Measurements from ENCODE around the gene FAM200B. TPM values are rescaled to one million over a fixed set of nuclear protein-coding genes. Genes with fewer than 3 reads are reported as not detected.

The FAM200B gene
- total RNA-seq, 2 experiments from 2014 or later = 8.9 to 11.1 TPM

GRCh38 chr4:15712214-15712613 is 30.6 kb downstream of the FAM200B start:
- Mint-ChIP-seq H3K9me3 (no peaks in the 10 kb centered on the region), H3K4me3 (no peak overlapping the region), H3K36me3 (ENCODE audit: low read depth) (no peaks in the 10 kb centered on the region), H3K27ac (no peak overlapping the region), H3K27me3 (no peaks in the 10 kb centered on the region), H3K4me1 (ENCODE audit: low read depth) (no peaks in the 10 kb centered on the region)
- POLR2A ChIA-PET = no interaction called here
- intact Hi-C loops (cut with micrococcal nuclease) = no loop called here
- TF ChIP-seq CTCF (IDR thresholded peaks at IDR 0.05) = no peak
- ATAC-seq (no peak), DNase-seq (no peak)
- CTCF ChIA-PET = interaction anchor here (0.6 to 1.6 kb wide), 2 partner anchors 170 to 242 kb away, joined by 4 read pairs; partner anchors contain the start of gene CC2D2A

GRCh38 chr4:15714141-15714540 is 32.5 kb downstream of the FAM200B start:
- no peaks in the 10 kb centered on the region for H3K36me3 Mint-ChIP-seq (ENCODE audit: low read depth)
- no peaks in the 10 kb centered on the region for H3K4me1 Mint-ChIP-seq (ENCODE audit: low read depth)
- no peak overlapping the region for H3K27ac Mint-ChIP-seq
- intact Hi-C loops (cut with micrococcal nuclease) = no loop called here
- no peak for TF ChIP-seq CTCF (IDR thresholded peaks at IDR 0.05)
- ChIA-PET CTCF (no interaction called here), POLR2A (no interaction called here)
- no peak for DNase-seq
- no peak overlapping the region for H3K4me3 Mint-ChIP-seq
- ATAC-seq = no peak
- H3K27me3 Mint-ChIP-seq = no peaks in the 10 kb centered on the region
- no peaks in the 10 kb centered on the region for H3K9me3 Mint-ChIP-seq

- Mint-ChIP-seq H3K36me3 (ENCODE audit: low read depth) (no peaks in the 10 kb centered on the region), H3K9me3 (no peaks in the 10 kb centered on the region), H3K4me1 (ENCODE audit: low read depth) (no peaks in the 10 kb centered on the region), H3K4me3 (no peak overlapping the region), H3K27me3 (no peaks in the 10 kb centered on the region), H3K27ac (no peak overlapping the region)
- ChIA-PET CTCF (interaction anchor here (1.0 kb wide), 1 partner anchor 165 kb away, joined by 3 read pairs; no protein-coding TSS in a partner anchor), POLR2A (no interaction called here)
- intact Hi-C loops (cut with micrococcal nuclease) = no loop called here
- DNase-seq (no peak), ATAC-seq (no peak)
- TF ChIP-seq CTCF (IDR thresholded peaks at IDR 0.05) = no peak
Measured at GRCh38 chr4:15714646-15715435, 33.2 kb downstream of the FAM200B start.

- CTCF ChIA-PET = interaction anchor here (1.1 kb wide), 1 partner anchor 90 kb away, joined by 4 read pairs; no protein-coding TSS in a partner anchor
- Mint-ChIP-seq H3K4me1 (ENCODE audit: low read depth) (no peaks in the 10 kb centered on the region), H3K4me3 (no peak overlapping the region), H3K9me3 (no peaks in the 10 kb centered on the region), H3K27me3 (no peaks in the 10 kb centered on the region), H3K27ac (no peak overlapping the region), H3K36me3 (ENCODE audit: low read depth) (no peaks in the 10 kb centered on the region)
- intact Hi-C loops (cut with micrococcal nuclease) = no loop called here
- TF ChIP-seq CTCF (IDR thresholded peaks at IDR 0.05) = no peak
- POLR2A ChIA-PET = no interaction called here
- ATAC-seq = no peak
- no peak for DNase-seq
Measured at GRCh38 chr4:15716115-15716514, 34.5 kb downstream of the FAM200B start.

GRCh38 chr4:15717086-15717485 is 35.5 kb downstream of the FAM200B start:
- TF ChIP-seq CTCF (IDR thresholded peaks at IDR 0.05) = no peak
- H3K27ac Mint-ChIP-seq = no peak overlapping the region
- no peaks in the 10 kb centered on the region for H3K27me3 Mint-ChIP-seq
- DNase-seq (no peak), ATAC-seq (no peak)
- H3K36me3 Mint-ChIP-seq (ENCODE audit: low read depth) = no peaks in the 10 kb centered on the region
- H3K4me3 Mint-ChIP-seq = no peak overlapping the region
- H3K9me3 Mint-ChIP-seq = no peaks in the 10 kb centered on the region
- CTCF ChIA-PET = no interaction called here
- no peaks in the 10 kb centered on the region for H3K4me1 Mint-ChIP-seq (ENCODE audit: low read depth)
- POLR2A ChIA-PET = no interaction called here
- intact Hi-C loops (cut with micrococcal nuclease) = no loop called here

Data from activated CD8-positive, alpha-beta T cell treated with anti-CD3 and anti-CD28 coated beads for 36 hours (primary cell).